B cell (primary cell): ENCODE results near the gene LIN28B.

Source experiments
- EZH2 ChIP-seq: IDR thresholded peaks from 2 replicates; pipeline ENCODE4 v1.6.1; 2012; ENCODE audit warnings: borderline replicate concordance, low read depth, mild to moderate bottlenecking, moderate library complexity, low read length; ENCODE audit not compliant: insufficient read depth, poor library complexity, severe bottlenecking
- TF ChIP-seq, protein P1 (sequence below): fragments of 200-600 bp; IDR thresholded peaks from one replicate; pipeline ENCODE4 v1.8.0; 2022; ENCODE audit warnings: antibody characterized with exemption, mild to moderate bottlenecking

DNA sequence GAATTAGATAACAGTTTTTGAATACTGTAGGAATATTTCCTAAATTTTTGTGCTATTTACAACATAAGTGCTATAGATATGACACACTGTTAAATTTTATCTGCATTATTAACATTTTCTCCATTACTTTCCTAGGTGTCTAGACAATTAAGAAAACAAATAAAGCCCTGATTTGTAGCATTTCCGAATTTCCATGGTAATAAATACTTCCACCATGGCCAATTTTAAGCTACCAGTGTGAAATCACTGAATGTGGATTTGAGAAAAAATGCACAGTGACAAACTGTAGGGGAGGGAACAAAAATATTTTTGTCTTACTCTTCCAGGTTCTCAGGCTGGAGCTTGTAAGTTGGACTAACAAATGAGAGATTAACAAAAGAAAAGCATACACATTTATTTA is 27.9 kb downstream of the LIN28B start:
- TF ChIP-seq, protein P1, sequence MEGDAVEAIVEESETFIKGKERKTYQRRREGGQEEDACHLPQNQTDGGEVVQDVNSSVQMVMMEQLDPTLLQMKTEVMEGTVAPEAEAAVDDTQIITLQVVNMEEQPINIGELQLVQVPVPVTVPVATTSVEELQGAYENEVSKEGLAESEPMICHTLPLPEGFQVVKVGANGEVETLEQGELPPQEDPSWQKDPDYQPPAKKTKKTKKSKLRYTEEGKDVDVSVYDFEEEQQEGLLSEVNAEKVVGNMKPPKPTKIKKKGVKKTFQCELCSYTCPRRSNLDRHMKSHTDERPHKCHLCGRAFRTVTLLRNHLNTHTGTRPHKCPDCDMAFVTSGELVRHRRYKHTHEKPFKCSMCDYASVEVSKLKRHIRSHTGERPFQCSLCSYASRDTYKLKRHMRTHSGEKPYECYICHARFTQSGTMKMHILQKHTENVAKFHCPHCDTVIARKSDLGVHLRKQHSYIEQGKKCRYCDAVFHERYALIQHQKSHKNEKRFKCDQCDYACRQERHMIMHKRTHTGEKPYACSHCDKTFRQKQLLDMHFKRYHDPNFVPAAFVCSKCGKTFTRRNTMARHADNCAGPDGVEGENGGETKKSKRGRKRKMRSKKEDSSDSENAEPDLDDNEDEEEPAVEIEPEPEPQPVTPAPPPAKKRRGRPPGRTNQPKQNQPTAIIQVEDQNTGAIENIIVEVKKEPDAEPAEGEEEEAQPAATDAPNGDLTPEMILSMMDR, result no peak
- TF ChIP-seq EZH2, result no peak
